HEK293 (cell line): ENCODE data around the gene ARHGAP22.

ENCODE experiments used
- CTCF ChIA-PET: fragments of 350-600 bp; formaldehyde crosslinking; extraction: SDS; loops from one replicate; lab custom pipeline; 2021; ENCODE audit warnings: antibody characterized with exemption; lab: Yijun Ruan, JAX
- POLR2A ChIA-PET: fragments of 300-600 bp; formaldehyde crosslinking; extraction: SDS; loops from one replicate; lab custom pipeline; 2020; ENCODE audit warnings: antibody characterized with exemption, inconsistent platforms; lab: Yijun Ruan, JAX
- H3K27ac ChIP-seq: fragments of 200-500 bp; sonication (Bioruptor generic); 2 replicates; pipeline ENCODE4 v1.5.1; 2014; ENCODE audit warnings: low read depth, low read length, control low read depth, inconsistent platforms; ENCODE audit errors: extremely low read depth
- H3K36me3 ChIP-seq, 2 experiments: fragments of 200-500 bp in 1 of 2; sonication (Bioruptor generic) in 1 of 2; 1 replicate in 1 of 2; 2 replicates in 1 of 2; pipeline ENCODE4 v1.5.1; 2014 to 2017; ENCODE audit warnings: inconsistent platforms in 2 of 2, low read length in 2 of 2; ENCODE audit not compliant: control insufficient read depth in 2 of 2, insufficient read depth in 1 of 2
- H3K4me1 ChIP-seq: fragments of 200-500 bp; sonication (Bioruptor generic); 2 replicates; pipeline ENCODE4 v1.5.1; 2014; ENCODE audit warnings: mild to moderate bottlenecking, low read length, inconsistent platforms; ENCODE audit not compliant: control insufficient read depth, insufficient read depth
- H3K4me3 ChIP-seq: 2 replicates; pipeline ENCODE4 v1.5.1; 2011; ENCODE audit warnings: low read depth, mild to moderate bottlenecking, control low read depth, low read length, moderate library complexity
- H3K9me3 ChIP-seq: fragments of 200-500 bp; sonication (Bioruptor generic); 2 replicates; pipeline ENCODE4 v1.5.1; 2014; ENCODE audit warnings: low read depth, low read length, inconsistent platforms; ENCODE audit not compliant: control insufficient read depth, insufficient read depth
- ELK4 ChIP-seq: IDR thresholded peaks from 2 replicates; pipeline ENCODE4 v1.6.1; 2011; ENCODE audit warnings: mild to moderate bottlenecking, low read depth, low read length, borderline replicate concordance
- ZNF146 ChIP-seq: fragments of 450-650 bp; formaldehyde crosslinking; IDR thresholded peaks from 2 replicates; pipeline ENCODE4 v1.5.1; 2016; ENCODE audit warnings: missing biosample characterization, missing genetic modification characterization
- ZNF266 ChIP-seq: fragments of 450-650 bp; formaldehyde crosslinking; IDR thresholded peaks from 2 replicates; pipeline ENCODE4 v1.5.1; 2016; ENCODE audit warnings: missing biosample characterization, missing genetic modification characterization, low read depth
- ZNF404 ChIP-seq: fragments of 450-650 bp; formaldehyde crosslinking; IDR thresholded peaks from 2 replicates; pipeline ENCODE4 v1.5.1; 2017; ENCODE audit warnings: missing biosample characterization, missing genetic modification characterization
- ZNF645 ChIP-seq: fragments of 450-650 bp; formaldehyde crosslinking; IDR thresholded peaks from 2 replicates; pipeline ENCODE4; 2016; ENCODE audit warnings: missing biosample characterization, missing genetic modification characterization
- ZNF658 ChIP-seq: fragments of 450-650 bp; formaldehyde crosslinking; IDR thresholded peaks from 2 replicates; pipeline ENCODE4; 2016; ENCODE audit warnings: missing biosample characterization, missing genetic modification characterization
- ZNF76 ChIP-seq: fragments of 450-650 bp; formaldehyde crosslinking; IDR thresholded peaks from 2 replicates; pipeline ENCODE4; 2016; ENCODE audit warnings: low read depth, missing biosample characterization, missing genetic modification characterization, borderline replicate concordance
- ZNF843 ChIP-seq: fragments of 450-650 bp; formaldehyde crosslinking; IDR thresholded peaks from 2 replicates; pipeline ENCODE4 v1.5.1; 2016; ENCODE audit warnings: missing biosample characterization, missing genetic modification characterization
- ZSCAN16 ChIP-seq: fragments of 450-650 bp; formaldehyde crosslinking; IDR thresholded peaks from 2 replicates; pipeline ENCODE4 v1.5.1; 2016; ENCODE audit warnings: missing biosample characterization, missing genetic modification characterization
- TF ChIP-seq, protein P1 (sequence below): fragments of 450-650 bp; formaldehyde crosslinking; IDR thresholded peaks from 2 replicates; pipeline ENCODE4 v1.5.1; 2016; ENCODE audit warnings: missing biosample characterization, missing genetic modification characterization
- TF ChIP-seq, protein P2 (sequence below): fragments of 450-650 bp; formaldehyde crosslinking; IDR thresholded peaks from 2 replicates; pipeline ENCODE4 v1.5.1; 2016; ENCODE audit warnings: missing biosample characterization, missing genetic modification characterization
- TF ChIP-seq, protein P3 (sequence below): fragments of 450-650 bp; formaldehyde crosslinking; IDR thresholded peaks from 2 replicates; pipeline ENCODE4 v1.5.1; 2016; ENCODE audit warnings: missing biosample characterization, missing genetic modification characterization
- TF ChIP-seq, protein P4 (sequence below): fragments of 450-650 bp; formaldehyde crosslinking; IDR thresholded peaks from 2 replicates; pipeline ENCODE4 v1.5.1; 2016; ENCODE audit warnings: missing biosample characterization, missing genetic modification characterization
- TF ChIP-seq, protein P5 (sequence below): fragments of 450-650 bp; formaldehyde crosslinking; IDR thresholded peaks from 2 replicates; pipeline ENCODE4 v1.5.1; 2016; ENCODE audit warnings: missing biosample characterization, missing genetic modification characterization

The ARHGAP22 gene

GRCh38 chr10:48623607-48624132 is 18.8 kb upstream of the ARHGAP22 start:
- CTCF ChIA-PET, result interaction anchor here (0.6 to 4.6 kb wide), 5 partner anchors 9 to 201 kb away, joined by 3 to 20 read pairs (median 4); no protein-coding TSS in a partner anchor
- TF ChIP-seq ELK4 (no peak), ZSCAN16 (no peak), ZNF843 (tag by site-specific recombination) (no peak), ZNF266 (tag by site-specific recombination) (no peak), ZNF404 (tag by site-specific recombination) (no peak), ZNF658 (no peak), ZNF146 (tag by site-specific recombination) (no peak), ZNF76 (tag by site-specific recombination) (no peak), ZNF645 (tag by site-specific recombination) (no peak)
- TF ChIP-seq, protein P1, sequence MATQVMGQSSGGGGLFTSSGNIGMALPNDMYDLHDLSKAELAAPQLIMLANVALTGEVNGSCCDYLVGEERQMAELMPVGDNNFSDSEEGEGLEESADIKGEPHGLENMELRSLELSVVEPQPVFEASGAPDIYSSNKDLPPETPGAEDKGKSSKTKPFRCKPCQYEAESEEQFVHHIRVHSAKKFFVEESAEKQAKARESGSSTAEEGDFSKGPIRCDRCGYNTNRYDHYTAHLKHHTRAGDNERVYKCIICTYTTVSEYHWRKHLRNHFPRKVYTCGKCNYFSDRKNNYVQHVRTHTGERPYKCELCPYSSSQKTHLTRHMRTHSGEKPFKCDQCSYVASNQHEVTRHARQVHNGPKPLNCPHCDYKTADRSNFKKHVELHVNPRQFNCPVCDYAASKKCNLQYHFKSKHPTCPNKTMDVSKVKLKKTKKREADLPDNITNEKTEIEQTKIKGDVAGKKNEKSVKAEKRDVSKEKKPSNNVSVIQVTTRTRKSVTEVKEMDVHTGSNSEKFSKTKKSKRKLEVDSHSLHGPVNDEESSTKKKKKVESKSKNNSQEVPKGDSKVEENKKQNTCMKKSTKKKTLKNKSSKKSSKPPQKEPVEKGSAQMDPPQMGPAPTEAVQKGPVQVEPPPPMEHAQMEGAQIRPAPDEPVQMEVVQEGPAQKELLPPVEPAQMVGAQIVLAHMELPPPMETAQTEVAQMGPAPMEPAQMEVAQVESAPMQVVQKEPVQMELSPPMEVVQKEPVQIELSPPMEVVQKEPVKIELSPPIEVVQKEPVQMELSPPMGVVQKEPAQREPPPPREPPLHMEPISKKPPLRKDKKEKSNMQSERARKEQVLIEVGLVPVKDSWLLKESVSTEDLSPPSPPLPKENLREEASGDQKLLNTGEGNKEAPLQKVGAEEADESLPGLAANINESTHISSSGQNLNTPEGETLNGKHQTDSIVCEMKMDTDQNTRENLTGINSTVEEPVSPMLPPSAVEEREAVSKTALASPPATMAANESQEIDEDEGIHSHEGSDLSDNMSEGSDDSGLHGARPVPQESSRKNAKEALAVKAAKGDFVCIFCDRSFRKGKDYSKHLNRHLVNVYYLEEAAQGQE (tag by site-specific recombination), result no peak
- TF ChIP-seq, protein P2, sequence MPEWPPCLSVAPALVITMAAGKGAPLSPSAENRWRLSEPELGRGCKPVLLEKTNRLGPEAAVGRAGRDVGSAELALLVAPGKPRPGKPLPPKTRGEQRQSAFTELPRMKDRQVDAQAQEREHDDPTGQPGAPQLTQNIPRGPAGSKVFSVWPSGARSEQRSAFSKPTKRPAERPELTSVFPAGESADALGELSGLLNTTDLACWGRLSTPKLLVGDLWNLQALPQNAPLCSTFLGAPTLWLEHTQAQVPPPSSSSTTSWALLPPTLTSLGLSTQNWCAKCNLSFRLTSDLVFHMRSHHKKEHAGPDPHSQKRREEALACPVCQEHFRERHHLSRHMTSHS (tag by site-specific recombination), result no peak
- TF ChIP-seq, protein P3, sequence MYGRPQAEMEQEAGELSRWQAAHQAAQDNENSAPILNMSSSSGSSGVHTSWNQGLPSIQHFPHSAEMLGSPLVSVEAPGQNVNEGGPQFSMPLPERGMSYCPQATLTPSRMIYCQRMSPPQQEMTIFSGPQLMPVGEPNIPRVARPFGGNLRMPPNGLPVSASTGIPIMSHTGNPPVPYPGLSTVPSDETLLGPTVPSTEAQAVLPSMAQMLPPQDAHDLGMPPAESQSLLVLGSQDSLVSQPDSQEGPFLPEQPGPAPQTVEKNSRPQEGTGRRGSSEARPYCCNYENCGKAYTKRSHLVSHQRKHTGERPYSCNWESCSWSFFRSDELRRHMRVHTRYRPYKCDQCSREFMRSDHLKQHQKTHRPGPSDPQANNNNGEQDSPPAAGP, result no peak
- TF ChIP-seq, protein P4, sequence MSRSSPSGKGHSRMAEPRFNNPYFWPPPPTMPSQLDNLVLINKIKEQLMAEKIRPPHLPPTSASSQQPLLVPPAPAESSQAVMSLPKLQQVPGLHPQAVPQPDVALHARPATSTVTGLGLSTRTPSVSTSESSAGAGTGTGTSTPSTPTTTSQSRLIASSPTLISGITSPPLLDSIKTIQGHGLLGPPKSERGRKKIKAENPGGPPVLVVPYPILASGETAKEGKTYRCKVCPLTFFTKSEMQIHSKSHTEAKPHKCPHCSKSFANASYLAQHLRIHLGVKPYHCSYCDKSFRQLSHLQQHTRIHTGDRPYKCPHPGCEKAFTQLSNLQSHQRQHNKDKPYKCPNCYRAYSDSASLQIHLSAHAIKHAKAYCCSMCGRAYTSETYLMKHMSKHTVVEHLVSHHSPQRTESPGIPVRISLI (tag by site-specific recombination), result no peak
- TF ChIP-seq, protein P5, sequence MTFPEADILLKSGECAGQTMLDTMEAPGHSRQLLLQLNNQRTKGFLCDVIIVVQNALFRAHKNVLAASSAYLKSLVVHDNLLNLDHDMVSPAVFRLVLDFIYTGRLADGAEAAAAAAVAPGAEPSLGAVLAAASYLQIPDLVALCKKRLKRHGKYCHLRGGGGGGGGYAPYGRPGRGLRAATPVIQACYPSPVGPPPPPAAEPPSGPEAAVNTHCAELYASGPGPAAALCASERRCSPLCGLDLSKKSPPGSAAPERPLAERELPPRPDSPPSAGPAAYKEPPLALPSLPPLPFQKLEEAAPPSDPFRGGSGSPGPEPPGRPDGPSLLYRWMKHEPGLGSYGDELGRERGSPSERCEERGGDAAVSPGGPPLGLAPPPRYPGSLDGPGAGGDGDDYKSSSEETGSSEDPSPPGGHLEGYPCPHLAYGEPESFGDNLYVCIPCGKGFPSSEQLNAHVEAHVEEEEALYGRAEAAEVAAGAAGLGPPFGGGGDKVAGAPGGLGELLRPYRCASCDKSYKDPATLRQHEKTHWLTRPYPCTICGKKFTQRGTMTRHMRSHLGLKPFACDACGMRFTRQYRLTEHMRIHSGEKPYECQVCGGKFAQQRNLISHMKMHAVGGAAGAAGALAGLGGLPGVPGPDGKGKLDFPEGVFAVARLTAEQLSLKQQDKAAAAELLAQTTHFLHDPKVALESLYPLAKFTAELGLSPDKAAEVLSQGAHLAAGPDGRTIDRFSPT (tag by site-specific recombination), result no peak
- no peaks in the 10 kb centered on the region for H3K9me3 ChIP-seq

More at GRCh38 chr10:48623607-48624132, 18.8 kb upstream of the ARHGAP22 start:
- POLR2A ChIA-PET, result no interaction called here
- no peaks in the 10 kb centered on the region for H3K36me3 ChIP-seq
- no peaks in the 10 kb centered on the region for H3K4me1 ChIP-seq
- H3K27ac ChIP-seq, result no peak overlapping the region
- no peak overlapping the region for H3K4me3 ChIP-seq
